Fibroblast of lung (primary cell): ENCODE measurements around the gene DLGAP4. TPM values are rescaled to one million over a fixed set of nuclear protein-coding genes. Genes with fewer than 3 reads are reported as not detected.
A peak's percentile ranks its signal among the peaks of the same experiment; 100 is the strongest.

Experiments
- DNase-seq, 2 donors: peaks; one replicate each; pipeline versions ENCODE4 v3.0.0 to v3.0.0-alpha.2; 2010; ENCODE audit warnings: low read depth in 2 of 2
- H2AFZ ChIP-seq: 2 replicates; pipeline ENCODE4 v1.5.1; 2012; ENCODE audit warnings: low read length, control low read depth, inconsistent platforms
- H3K27ac ChIP-seq: 2 replicates; pipeline ENCODE4 v1.5.1; 2011; ENCODE audit warnings: low read length, control low read depth; ENCODE audit not compliant: insufficient read depth
- H3K27me3 ChIP-seq: 2 replicates; pipeline ENCODE4 v1.5.1; 2011; ENCODE audit warnings: mild to moderate bottlenecking, low read length; ENCODE audit not compliant: control insufficient read depth, insufficient read depth
- H3K36me3 ChIP-seq: 2 replicates; pipeline ENCODE4 v1.5.1; 2011; ENCODE audit warnings: low read length; ENCODE audit not compliant: control insufficient read depth, insufficient read depth
- H3K4me1 ChIP-seq: 2 replicates; pipeline ENCODE4 v1.5.1; 2011; ENCODE audit warnings: low read length; ENCODE audit not compliant: control insufficient read depth, insufficient read depth; ENCODE audit errors: extremely low read depth
- H3K4me2 ChIP-seq: 2 replicates; pipeline ENCODE4 v1.5.1; 2011; ENCODE audit warnings: low read length, control low read depth; ENCODE audit not compliant: insufficient read depth; ENCODE audit errors: extremely low read depth
- H3K4me3 ChIP-seq, 4 experiments: fragments of 200-600 bp in 1 of 4; sonication (generic) in 1 of 4; replicated peaks in 1 of 4; 2 replicates each; pipeline ENCODE4 v1.5.1; 2011 to 2016; ENCODE audit warnings: low read length in 4 of 4, low read depth in 3 of 4, mild to moderate bottlenecking in 3 of 4, control low read depth in 2 of 4, inconsistent platforms in 1 of 4, mixed read lengths in 1 of 4; ENCODE audit not compliant: insufficient read depth in 1 of 4; ENCODE audit errors: control extremely low read depth in 1 of 4
- H3K79me2 ChIP-seq: 2 replicates; pipeline ENCODE4 v1.5.1; 2012; ENCODE audit warnings: mild to moderate bottlenecking, low read length, inconsistent platforms; ENCODE audit not compliant: control insufficient read depth, insufficient read depth
- H3K9ac ChIP-seq: 2 replicates; pipeline ENCODE4 v1.5.1; 2011; ENCODE audit warnings: mild to moderate bottlenecking, low read length, control low read depth; ENCODE audit not compliant: insufficient read depth
- H3K9me3 ChIP-seq: 2 replicates; pipeline ENCODE4 v1.5.1; 2012; ENCODE audit warnings: low read depth, low read length; ENCODE audit not compliant: control insufficient read depth, insufficient read depth
- H4K20me1 ChIP-seq: 2 replicates; pipeline ENCODE4 v1.5.1; 2011; ENCODE audit warnings: low read length; ENCODE audit not compliant: control insufficient read depth, insufficient read depth; ENCODE audit errors: extremely low read depth
- EZH2 ChIP-seq: IDR thresholded peaks from 2 replicates; pipeline ENCODE4 v1.5.1; 2012; ENCODE audit warnings: low read length, control low read depth, mild to moderate bottlenecking; ENCODE audit errors: missing control alignments
- polyA plus RNA-seq, 2 donors: library from polyadenylated mRNA; depleted of rRNA in 1 of 2; stranded (reverse) in 1 of 2; unstranded in 1 of 2; fragments of >200 nt; gene quantifications; 2 replicates each; pipeline ENCODE4 v1.2.1, GENCODE V29; 2011 to 2012; ENCODE audit warnings: missing spikeins in 1 of 2
- total RNA-seq: library from RNA; depleted of rRNA; stranded (reverse); fragments of >200 nt; gene quantifications from 2 replicates; pipeline ENCODE4 v1.2.1, GENCODE V29; 2014
- TF ChIP-seq, protein P1 (sequence below), 2 donors: IDR thresholded peaks in 1 of 2; conservative IDR thresholded peaks in 1 of 2; 1 replicate in 1 of 2; 2 replicates in 1 of 2; pipeline ENCODE4 v1.5.1; 2011 to 2012; ENCODE audit warnings: low read length in 2 of 2, control low read depth in 1 of 2, inconsistent platforms in 1 of 2, low read depth in 1 of 2, mild to moderate bottlenecking in 1 of 2

Gene DLGAP4
- total and polyA plus RNA-seq, 2 donors (not counting 1 experiment from before 2014, with no cell fraction given), result 25.9 to 26.9 TPM

DNA sequence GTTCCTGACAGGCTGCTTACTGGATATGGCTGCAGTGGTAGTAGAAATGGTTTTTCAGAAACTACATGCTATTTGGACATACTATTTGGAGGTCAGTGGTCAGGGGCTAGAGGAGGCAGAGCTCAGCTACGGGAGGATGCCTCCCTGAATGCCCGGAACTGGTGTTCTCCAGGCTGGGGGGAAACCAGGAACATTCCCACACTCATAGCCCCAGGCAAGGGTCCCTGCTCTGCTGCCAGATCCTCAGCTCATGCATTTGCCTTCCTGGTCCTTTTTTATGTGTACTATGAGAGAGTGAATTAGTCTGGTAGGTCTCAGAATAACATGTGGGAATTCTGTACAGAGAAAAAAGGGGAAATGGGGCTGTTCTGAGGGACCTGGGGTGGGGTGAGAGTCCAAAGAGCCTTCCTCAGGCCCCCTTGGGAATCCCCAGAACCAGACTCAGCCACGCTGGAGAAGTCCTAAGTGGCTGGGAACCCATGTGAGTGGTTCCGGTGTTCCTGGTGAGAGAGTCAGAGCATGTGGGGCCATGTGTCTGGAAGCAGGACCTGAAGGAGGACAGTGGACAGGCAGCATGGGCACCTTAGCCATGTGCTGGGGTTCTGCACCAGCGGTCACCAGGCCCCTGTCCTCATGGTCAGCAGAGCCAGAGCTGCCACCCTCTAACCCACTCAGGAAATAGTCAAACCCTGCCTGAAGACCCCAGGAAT, 177.2 kb downstream of the DLGAP4 start:
- H3K4me2 ChIP-seq, result no peak overlapping the region
- no peak overlapping the region for H3K4me3 ChIP-seq
- H4K20me1 ChIP-seq, result no peaks in the 10 kb centered on the region
- H3K9ac ChIP-seq, result no peak overlapping the region
- peaks cover 1% of the 10 kb centered on the region for H3K36me3 ChIP-seq
- no peaks in the 10 kb centered on the region for H3K27me3 ChIP-seq
- TF ChIP-seq EZH2, result no peak
- TF ChIP-seq, protein P1, sequence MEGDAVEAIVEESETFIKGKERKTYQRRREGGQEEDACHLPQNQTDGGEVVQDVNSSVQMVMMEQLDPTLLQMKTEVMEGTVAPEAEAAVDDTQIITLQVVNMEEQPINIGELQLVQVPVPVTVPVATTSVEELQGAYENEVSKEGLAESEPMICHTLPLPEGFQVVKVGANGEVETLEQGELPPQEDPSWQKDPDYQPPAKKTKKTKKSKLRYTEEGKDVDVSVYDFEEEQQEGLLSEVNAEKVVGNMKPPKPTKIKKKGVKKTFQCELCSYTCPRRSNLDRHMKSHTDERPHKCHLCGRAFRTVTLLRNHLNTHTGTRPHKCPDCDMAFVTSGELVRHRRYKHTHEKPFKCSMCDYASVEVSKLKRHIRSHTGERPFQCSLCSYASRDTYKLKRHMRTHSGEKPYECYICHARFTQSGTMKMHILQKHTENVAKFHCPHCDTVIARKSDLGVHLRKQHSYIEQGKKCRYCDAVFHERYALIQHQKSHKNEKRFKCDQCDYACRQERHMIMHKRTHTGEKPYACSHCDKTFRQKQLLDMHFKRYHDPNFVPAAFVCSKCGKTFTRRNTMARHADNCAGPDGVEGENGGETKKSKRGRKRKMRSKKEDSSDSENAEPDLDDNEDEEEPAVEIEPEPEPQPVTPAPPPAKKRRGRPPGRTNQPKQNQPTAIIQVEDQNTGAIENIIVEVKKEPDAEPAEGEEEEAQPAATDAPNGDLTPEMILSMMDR (conservative IDR thresholded peaks at IDR 0.05 in 1 of 2, IDR thresholded peaks at IDR 0.05 in 1 of 2; ENCODE audit: low read depth in 1 of 2, low read length in 2 of 2), result no peak
- no peak overlapping the region for H3K27ac ChIP-seq
- DNase-seq, result no peak
- no peak overlapping the region for H2AFZ ChIP-seq
- peaks cover 24% of the 10 kb centered on the region for H3K4me1 ChIP-seq
- H3K9me3 ChIP-seq, result no peaks in the 10 kb centered on the region
- H3K79me2 ChIP-seq, result peaks cover 96% of the 10 kb centered on the region

DNA sequence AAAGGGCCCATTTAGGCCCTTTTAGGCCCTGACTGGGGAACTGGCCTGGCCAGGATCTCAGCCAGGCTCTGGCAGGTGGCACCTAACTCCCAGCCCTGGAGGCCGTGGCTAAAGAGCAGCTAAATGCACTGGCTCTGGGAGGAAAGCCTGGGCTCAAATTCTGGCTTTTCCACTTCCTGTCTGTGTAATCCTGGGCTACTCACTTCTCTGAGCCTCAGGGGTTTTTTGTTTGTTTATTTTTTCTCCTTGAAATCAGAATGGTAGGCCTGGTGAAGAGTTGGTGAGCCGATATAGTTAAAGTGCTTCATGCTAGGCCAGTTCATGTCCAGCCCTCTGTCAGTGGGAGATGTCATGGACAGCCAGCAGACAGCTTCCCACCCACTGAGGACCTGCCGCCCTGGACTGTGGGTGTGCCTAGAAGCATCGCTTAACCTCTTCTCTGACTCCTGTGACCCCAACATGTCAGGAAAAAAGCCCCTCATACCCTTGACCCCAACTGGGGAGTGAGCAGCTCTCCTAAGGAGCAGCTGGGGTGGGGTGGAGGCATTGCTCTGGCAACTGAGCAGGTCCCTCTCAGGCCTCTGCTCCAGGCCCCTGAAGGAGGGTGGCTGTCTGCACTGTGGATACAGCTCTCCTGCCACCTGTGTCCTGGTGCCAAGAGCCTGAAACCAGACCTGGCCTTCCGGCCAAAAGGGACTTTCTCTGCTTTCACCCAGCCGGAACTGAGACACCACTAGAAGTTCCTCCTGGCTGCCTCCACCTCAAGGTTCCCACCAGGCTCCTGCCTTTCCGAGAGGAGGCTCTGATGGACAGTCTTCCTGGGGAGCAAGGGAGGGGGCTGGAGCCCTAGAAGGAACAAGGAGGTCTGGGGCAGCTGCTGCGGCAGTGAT, 178.0 kb downstream of the DLGAP4 start:
- H3K36me3 ChIP-seq, result peaks cover 1% of the 10 kb centered on the region
- H3K79me2 ChIP-seq, result peaks cover 95% of the 10 kb centered on the region
- H3K4me3 ChIP-seq, result no peak overlapping the region
- H3K9ac ChIP-seq, result no peak overlapping the region
- no peak overlapping the region for H2AFZ ChIP-seq
- DNase-seq, result peak in 1 of 2 donors; percentile 43
- no peaks in the 10 kb centered on the region for H3K27me3 ChIP-seq
- no peaks in the 10 kb centered on the region for H3K9me3 ChIP-seq
- TF ChIP-seq EZH2, result no peak
- TF ChIP-seq, protein P1 (conservative IDR thresholded peaks at IDR 0.05 in 1 of 2, IDR thresholded peaks at IDR 0.05 in 1 of 2; ENCODE audit: low read depth in 1 of 2, low read length in 2 of 2), result no peak
- no peak overlapping the region for H3K4me2 ChIP-seq
- H3K4me1 ChIP-seq, result peaks cover 20% of the 10 kb centered on the region
- peak overlapping the region; percentile 55 for H3K27ac ChIP-seq
- H4K20me1 ChIP-seq, result no peaks in the 10 kb centered on the region

DNA sequence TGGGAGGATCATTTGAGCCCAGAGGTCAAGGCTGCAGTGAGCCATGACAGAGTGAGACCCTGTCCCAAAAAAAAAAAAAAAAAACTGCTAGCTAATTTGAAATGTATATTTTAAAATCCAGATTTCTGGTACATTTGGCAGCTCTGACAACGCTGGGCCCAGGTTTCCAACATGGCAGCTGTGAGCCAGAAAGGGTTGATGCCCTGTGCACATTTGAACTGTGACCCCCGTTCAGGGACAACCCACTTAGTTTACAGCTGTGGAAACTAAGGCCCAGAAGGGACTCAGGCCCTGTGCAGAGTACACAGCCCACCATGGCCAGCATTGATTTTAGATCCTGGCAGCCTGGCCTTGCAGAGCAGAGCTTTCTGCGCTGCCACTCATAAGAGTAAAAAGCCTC, 179.1 kb downstream of the DLGAP4 start:
- no peak overlapping the region for H3K4me3 ChIP-seq
- H3K4me2 ChIP-seq, result no peak overlapping the region
- H3K79me2 ChIP-seq, result peaks cover 94% of the 10 kb centered on the region
- no peak overlapping the region for H3K9ac ChIP-seq
- no peak overlapping the region for H2AFZ ChIP-seq
- TF ChIP-seq, protein P1 (conservative IDR thresholded peaks at IDR 0.05 in 1 of 2, IDR thresholded peaks at IDR 0.05 in 1 of 2; ENCODE audit: low read depth in 1 of 2, low read length in 2 of 2), result no peak
- TF ChIP-seq EZH2, result no peak
- peaks cover 1% of the 10 kb centered on the region for H3K36me3 ChIP-seq
- peaks cover 2% of the 10 kb centered on the region for H4K20me1 ChIP-seq
- DNase-seq, result no peak
- H3K27me3 ChIP-seq, result no peaks in the 10 kb centered on the region
- no peak overlapping the region for H3K27ac ChIP-seq
- H3K9me3 ChIP-seq, result no peaks in the 10 kb centered on the region
- H3K4me1 ChIP-seq, result peaks cover 20% of the 10 kb centered on the region
